Activated CD8-positive, alpha-beta memory T cell treated with anti-CD3 and anti-CD28 coated beads for 48 hours (primary cell): ENCODE results near the gene MAP3K5.
"Not testable (repeated sequence)": the region's sequence is repeated elsewhere in the genome, so short reads cannot be mapped to it uniquely, and the experiment has no call there.

Source experiments
- DNase-seq, 3 experiments: peaks; one replicate each; pipeline ENCODE4 v3.0.0-alpha.2; 2020; ENCODE audit warnings: low read depth in 2 of 3, low spot score in 2 of 3

Gene MAP3K5

DNA sequence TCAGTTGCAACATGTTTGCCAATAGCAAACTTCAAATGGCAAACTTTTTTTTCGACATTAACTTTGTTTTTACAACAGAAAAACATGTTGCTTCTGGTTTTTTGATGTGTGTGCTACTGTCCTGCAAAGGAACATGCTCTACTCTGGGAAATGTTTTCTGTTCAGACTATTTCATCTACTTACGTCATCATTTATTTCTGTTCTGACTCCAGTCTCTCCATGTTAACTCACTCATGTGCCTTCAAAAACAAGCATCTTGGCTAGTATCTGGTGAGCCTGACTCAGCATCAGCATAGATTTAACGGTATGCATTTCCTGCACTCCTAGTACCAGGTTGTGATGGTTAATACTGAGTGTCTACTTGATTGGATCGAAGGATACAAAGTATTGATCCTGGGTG lies 206.0 kb downstream of the MAP3K5 start:
- DNase-seq: no peak

GRCh38 chr6:136585523-136585922 lies 206.8 kb downstream of the MAP3K5 start:
- DNase-seq: not testable (repeated sequence)

GRCh38 chr6:136584290-136584689 lies 208.0 kb downstream of the MAP3K5 start:
- not testable (repeated sequence) for DNase-seq

DNA sequence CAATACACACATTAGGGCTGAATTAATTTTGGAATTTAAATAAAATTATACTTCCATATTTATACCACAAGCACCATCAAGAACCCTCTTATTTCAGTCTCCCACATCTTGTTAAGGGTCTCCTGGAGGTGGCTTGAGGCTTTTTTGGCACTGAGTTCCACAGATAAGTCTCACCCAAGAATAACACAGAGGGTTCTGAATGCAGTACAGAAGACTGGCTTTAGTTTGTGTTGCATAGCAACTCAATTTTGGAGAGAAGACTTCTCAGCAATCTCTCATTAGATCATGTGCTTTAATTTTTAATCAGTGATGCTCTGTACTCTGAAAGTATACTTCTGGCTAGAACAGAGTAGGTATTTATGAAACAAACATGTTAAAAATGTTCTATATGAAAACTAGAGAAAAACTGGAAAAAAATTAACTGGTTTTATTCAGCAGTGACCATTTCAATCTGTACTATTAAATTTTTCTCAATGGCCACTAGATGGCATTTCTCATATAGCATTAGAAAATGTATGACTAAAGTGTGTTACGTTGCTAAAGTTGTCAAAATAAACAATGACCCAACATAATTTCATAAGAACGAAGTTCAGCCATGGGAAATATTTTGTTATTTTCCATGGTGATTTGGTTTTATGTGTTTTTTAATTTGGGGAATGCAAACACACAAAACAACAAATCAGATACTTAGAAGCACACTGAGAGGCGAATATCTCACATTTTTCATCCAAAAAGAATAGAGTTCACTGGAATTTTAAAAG lies 209.4 kb downstream of the MAP3K5 start:
- DNase-seq: no peak

DNA sequence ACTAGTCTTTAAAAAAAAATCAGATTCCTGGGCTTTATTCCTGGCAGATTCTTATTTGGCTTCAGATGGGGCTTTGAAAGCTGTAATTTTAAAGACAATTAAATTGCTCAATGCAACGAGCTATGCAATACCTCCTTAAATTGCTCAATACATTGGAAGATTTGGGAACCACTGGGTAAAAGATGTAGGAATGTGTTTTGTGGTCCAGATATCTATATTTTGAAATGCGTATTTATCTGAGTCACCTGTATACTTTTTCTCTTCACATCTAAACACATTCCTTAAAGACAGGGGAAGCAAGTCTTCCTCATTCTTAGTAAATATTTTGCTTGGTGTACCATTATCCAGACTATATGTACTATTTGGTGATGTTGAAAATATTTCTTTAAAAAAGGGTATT lies 212.5 kb downstream of the MAP3K5 start:
- no peak for DNase-seq

DNA sequence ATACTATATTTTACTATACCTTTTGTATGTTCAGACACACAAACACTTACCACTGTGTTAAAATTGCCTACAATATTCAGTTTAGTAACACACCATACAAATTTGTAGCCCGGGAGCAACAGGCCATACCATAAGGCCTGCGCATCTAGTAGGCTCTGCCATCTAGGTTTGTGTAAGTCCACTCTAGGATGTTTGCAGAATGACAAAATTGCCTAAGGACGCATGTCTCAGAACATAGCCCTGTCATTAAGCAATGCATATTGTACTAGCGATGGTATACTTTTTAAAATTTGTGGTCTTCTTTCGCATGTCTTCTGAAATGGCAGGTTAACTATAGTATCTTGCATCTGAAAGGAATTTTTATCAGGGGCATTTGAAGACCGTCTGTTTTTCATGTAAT lies 215.5 kb downstream of the MAP3K5 start:
- no peak for DNase-seq

DNA sequence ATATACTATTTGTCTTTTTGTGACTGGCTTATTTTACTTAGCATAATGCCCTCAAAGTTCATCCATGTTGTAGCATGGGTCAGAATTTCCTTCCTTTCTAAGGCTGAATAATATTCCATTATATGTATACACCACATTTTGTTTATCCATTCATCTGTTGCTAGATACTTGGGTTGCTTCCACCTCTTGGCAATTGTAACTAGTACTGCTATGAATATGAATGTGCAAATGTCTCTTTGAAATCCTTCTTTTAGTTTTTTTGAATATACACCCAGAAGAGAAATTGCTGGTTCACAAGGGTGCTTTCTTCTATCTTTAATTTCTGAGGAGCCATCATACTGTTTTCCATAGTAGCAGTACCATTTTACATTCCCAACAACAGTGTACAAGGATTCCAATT lies 220.8 kb downstream of the MAP3K5 start:
- DNase-seq: no peak

- no peak for DNase-seq
Measured at GRCh38 chr6:136571065-136571464, 221.2 kb downstream of the MAP3K5 start.

DNA sequence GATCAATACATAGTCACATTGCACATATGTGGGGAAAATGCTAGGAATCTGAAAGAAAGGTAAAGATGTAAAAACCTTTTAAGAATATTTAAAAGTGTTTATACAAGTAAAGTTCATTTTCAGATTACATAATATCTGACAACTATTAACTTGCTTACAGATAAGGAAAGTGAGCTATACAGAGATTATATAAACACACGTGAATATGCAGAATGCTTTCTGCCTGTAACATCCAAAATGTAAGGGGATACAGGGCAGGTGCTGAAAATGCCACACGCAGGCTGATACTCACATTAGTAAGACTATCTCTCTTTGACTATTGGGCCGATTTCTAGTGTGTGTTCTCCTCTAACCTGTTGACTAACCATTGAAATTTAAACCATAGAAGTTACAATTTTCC lies 224.1 kb downstream of the MAP3K5 start:
- DNase-seq: no peak

DNA sequence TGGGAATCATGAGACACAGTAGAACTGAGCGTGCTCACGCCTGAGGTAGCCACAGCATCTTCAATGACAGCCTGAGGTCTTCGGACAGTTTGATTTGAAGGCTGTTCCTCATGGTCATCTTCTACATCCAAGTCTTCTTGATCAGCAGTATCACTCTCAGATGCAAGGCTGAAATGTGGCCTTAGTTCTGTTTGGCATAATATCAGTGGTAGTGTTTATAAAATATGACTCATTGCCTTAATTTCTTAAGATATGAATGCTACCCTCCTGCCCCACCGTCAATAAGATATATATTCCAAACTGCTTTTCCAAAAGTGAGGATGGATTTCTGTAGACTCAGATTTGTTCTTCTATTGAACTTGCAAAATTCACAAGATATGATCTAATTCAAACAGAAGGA lies 224.6 kb downstream of the MAP3K5 start:
- no peak for DNase-seq

DNA sequence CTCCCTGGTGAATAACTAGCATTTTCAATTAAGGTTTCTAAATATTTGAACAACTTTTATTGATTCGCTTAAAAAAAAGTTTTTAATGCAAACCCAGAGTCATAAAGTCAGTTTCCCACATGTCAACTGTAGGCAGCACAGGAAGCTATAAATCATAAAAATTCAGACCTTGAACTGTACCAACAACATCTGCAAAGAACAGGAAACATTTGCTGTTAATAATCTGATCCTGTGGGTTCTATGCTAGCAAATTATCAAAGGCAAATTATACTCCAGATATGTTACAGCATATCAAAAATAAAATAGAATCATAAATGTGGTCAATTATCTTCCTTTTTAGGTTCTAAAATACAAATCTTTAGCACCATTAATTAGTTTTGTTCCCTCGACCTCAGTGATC lies 225.4 kb downstream of the MAP3K5 start:
- no peak for DNase-seq

DNA sequence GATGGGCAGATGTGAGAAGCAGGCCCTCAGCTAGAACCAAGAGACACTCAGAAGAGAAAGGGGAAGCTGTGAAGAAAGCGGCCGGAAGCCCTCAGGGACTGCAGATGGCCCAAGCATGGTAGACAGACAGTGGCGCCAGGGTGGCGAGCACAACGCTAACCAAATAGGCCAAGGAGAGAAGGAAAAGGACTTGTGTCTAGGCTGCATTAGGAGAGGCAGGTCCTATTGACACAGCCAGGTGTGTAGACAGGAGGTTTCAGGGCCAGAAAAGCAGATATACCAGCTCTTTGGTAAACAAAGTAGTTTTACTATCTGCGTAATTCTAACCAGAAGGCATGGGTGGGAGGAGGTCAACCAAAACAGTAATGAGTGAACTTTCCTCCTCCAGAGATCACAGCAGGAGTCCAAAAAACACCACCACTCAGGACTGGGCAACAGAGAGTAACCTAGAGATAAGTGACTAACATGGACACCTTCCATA lies 226.2 kb downstream of the MAP3K5 start:
- DNase-seq: no peak

DNA sequence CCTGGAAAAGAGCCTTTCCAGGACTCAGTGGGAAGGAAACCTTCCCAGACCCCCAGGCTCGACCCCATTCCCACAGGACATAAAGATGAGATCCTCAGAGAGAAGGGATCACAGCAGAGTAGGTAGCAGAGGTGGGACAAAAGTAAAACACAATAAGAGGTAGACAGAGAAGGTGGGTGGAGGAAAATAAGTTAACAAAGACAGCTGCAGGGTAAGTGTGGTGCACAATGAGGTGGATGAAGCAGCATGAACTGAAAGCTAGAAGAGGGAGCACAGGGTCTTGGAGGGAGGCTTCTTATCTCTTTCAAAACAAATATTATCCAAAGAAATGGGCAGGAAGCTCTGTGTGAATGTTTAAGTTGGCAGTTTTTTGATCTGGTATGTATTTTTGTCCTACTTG lies 228.1 kb downstream of the MAP3K5 start:
- no peak for DNase-seq

- no peak for DNase-seq
Measured at GRCh38 chr6:136563386-136564152, 228.7 kb downstream of the MAP3K5 start.

- no peak for DNase-seq
Measured at GRCh38 chr6:136562211-136562610, 230.1 kb downstream of the MAP3K5 start.

DNA sequence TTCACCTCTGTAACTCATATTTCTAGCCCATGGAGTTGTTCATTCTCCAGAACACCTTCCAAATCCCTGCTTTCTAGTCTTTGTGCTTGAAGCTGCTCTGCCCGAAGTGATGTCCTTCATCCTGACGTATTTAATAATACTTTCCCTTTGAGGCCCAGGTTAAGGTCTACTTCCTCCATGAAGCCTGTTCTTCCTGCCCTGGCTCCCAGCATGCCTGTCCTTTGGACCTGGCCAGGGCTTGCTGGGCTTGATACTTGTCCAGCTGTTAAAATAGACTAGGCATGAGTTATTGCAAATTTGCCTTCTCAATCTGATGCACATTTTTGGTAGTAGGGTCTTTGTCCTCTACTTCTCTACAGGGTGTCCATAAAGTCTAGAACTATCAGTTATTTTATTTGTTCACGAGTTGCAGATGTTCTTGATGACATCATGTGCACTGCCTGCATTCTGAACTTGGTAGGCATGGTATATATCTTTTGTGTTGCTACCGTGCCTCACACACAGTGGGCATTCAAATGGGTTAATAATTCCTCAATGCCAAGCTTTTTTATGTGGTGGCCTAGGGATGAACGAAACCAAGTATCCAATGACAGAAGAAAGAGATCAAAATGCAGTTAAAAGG lies 239.0 kb downstream of the MAP3K5 start:
- no peak for DNase-seq

DNA sequence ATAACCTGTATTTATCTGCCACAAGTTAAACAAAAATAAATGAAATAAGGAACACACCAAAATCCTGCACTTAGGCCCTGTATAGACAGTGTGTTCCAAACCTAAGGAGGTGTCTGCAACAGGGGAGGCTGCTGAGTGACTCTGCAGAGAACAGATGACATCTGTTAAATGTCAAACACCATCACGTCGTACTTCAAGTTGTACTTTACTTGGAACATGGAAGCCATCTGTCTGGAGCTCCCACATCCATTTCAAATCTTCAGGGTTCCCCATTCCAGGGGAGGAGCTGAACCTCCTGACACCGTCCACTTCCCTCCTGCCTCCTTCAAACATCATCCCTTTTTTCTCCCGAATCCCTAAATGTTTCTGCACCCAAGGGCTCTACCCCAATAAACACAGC lies 240.2 kb downstream of the MAP3K5 start:
- DNase-seq: no peak

DNA sequence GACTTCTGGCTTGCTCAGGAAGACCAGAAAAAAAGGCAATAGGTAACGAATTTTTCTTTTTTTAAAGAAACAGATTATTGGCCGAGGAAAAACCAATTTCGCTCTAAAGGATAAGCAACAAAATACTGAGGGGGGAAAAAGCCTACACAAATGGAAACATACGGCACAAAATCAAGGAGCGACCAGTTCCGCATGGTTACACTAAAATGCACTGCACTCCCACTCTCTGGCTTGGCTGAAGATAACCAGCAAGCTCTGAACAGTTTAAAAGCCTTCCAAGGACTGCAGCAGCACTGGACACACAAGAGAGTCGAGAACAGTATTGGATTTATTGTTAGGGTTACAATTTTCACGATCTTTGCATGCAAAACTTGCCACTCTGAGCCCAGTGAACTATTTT lies 241.2 kb downstream of the MAP3K5 start:
- no peak for DNase-seq

- peak; percentile 19 to 32 (median 27) for DNase-seq
Measured at GRCh38 chr6:136550330-136551071, 241.8 kb downstream of the MAP3K5 start, which contains the start of gene MAP7. Gene MAP7 (minus strand): TSS chr6:136550422. CDS start chr6:136550408, 14 bp downstream.

DNA sequence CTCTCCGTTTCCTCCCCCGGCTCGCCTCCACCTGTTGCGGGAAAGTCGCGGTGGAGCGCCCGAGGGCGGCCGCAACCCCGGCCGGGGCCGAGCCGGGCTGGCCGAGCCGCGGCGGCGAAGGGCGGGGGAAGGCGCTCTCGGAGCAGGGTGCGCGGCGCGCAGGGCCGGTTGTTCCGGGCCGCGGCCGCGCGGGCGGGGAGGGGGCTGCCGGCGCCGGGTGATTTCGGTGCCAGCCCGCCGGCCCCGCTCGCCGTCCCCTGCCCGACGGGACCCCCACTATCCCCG lies 242.3 kb downstream of the MAP3K5 start:
- DNase-seq: no peak

DNA sequence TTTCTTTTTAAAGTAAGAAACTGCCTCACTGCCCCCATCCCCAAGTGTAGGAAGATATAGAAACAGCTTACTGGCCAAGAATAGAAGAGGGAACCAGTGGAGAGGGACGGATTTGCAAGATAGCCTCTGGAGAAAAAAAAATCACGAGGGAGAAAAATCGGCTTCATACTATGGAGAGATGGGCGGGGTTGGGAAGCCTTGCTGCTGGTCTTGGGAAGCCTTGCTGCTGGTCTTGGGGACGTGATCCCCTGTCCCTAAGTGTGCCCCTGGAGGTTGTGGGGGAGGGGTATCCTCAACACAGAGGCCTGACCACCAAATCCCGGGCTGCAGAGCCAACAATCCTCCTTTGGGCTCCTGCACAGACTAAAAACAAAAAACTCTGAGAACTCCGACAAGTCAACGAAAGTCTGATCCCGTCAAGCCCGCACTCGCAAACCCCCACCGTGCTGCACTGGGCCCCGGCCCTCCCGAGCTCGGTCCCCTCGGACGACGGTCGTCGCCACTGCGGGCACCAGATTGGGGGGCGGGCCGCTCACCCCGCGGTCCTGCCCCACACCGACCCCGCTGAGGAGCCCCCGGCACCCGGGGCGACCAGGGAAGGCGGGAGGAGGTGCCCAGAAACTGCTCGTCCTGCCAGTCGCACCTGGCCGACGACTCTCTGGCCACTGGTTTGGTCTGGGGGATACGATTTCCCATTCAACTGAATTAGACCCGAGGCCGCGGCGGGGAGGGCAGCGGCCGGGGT lies 242.8 kb downstream of the MAP3K5 start:
- DNase-seq: peak in 1 of 3 experiments; percentile 1
